A549 treated with CpdA at 1 μM for 4 hours (cell line): ENCODE results near the gene BACE1. TPM values are rescaled to one million over a fixed set of nuclear protein-coding genes. Genes with fewer than 3 reads are reported as not detected.

Source experiments
- total RNA-seq: library from RNA; stranded (reverse); fragments of 200-300 nt; extraction: Qiagen RNA extraction; gene quantifications from 5 replicates; pipeline ENCODE4 v1.2.3, GENCODE V29; 2022; ENCODE audit warnings: low read depth

Gene BACE1
- 7.5 to 10.3 TPM (median 8.7 TPM) in 5 replicates for total RNA-seq

GRCh38 chr11:117316197-117316961 is at the start of gene BACE1:
Gene BACE1 (minus strand): TSS chr11:117316256. CDS start chr11:117315795, 461 bp downstream.

GRCh38 chr11:117327567-117328374 is 11.7 kb upstream of the BACE1 start, which contains the start of gene CEP164:
Gene CEP164 (plus strand): TSS chr11:117327854. CDS start chr11:117338587, 10,733 bp downstream.

GRCh38 chr11:117290809-117291396 is 25.2 kb downstream of the BACE1 start, which contains the start of gene BACE1-AS:
Gene BACE1-AS (plus strand): TSS chr11:117291346.

Other genes with a start within 250 kb of the BACE1 start
- 8.2 to 10.5 TPM (median 8.9 TPM) in 5 replicates for gene SIK3, start 217.8 kb downstream of the BACE1 start, total RNA-seq
- 33.0 to 45.5 TPM (median 35.0 TPM) in 5 replicates for gene PAFAH1B2, start 172.0 kb downstream of the BACE1 start, total RNA-seq
- gene SIDT2, start 137.5 kb downstream of the BACE1 start, total RNA-seq = 3.9 to 5.5 TPM (median 4.8 TPM) in 5 replicates
- 58.2 to 141 TPM (median 109 TPM) in 5 replicates for gene TAGLN, start 116.9 kb downstream of the BACE1 start, total RNA-seq
- 14.6 to 20.2 TPM (median 17.4 TPM) in 5 replicates for gene PCSK7, start 84.2 kb downstream of the BACE1 start, total RNA-seq
- gene RNF214, start 83.6 kb downstream of the BACE1 start, total RNA-seq = 8.7 to 11.6 TPM (median 9.4 TPM) in 5 replicates
- 1.6 to 2.5 TPM (median 2.4 TPM) in 5 replicates for gene BACE1-AS, start 24.9 kb downstream of the BACE1 start, total RNA-seq
- gene CEP164, start 11.6 kb upstream of the BACE1 start, total RNA-seq = 15.1 to 18.5 TPM (median 17.3 TPM) in 5 replicates